IPS-20b (cell line): Measurements from ENCODE around the gene ATPAF1.

ENCODE experiments used
- H3K27ac ChIP-seq: one replicate; pipeline ENCODE4 v1.5.1; 2013; ENCODE audit warnings: low read length
- H3K27me3 ChIP-seq: 2 replicates; pipeline ENCODE4 v1.6.1; 2013; ENCODE audit warnings: mild to moderate bottlenecking, low read length, inconsistent platforms; ENCODE audit not compliant: insufficient read depth
- H3K36me3 ChIP-seq: 2 replicates; pipeline ENCODE4 v1.6.1; 2013; ENCODE audit warnings: low read depth, mild to moderate bottlenecking, inconsistent platforms, low read length, moderate library complexity; ENCODE audit not compliant: insufficient read depth
- H3K4me1 ChIP-seq: 2 replicates; pipeline ENCODE4 v1.6.1; 2013; ENCODE audit warnings: mild to moderate bottlenecking, control low read depth, inconsistent platforms, low read length, moderate library complexity; ENCODE audit not compliant: insufficient read depth
- H3K4me3 ChIP-seq: 2 replicates; pipeline ENCODE4 v1.5.1; 2013; ENCODE audit warnings: mild to moderate bottlenecking, low read length, inconsistent platforms
- H3K9ac ChIP-seq: 2 replicates; pipeline ENCODE4 v1.6.1; 2013; ENCODE audit warnings: low read depth, mild to moderate bottlenecking, inconsistent platforms, low read length, moderate library complexity
- H3K9me3 ChIP-seq: 2 replicates; pipeline ENCODE4 v1.6.1; 2013; ENCODE audit warnings: mild to moderate bottlenecking, low read depth, low read length, inconsistent platforms; ENCODE audit not compliant: insufficient read depth

The ATPAF1 gene

DNA sequence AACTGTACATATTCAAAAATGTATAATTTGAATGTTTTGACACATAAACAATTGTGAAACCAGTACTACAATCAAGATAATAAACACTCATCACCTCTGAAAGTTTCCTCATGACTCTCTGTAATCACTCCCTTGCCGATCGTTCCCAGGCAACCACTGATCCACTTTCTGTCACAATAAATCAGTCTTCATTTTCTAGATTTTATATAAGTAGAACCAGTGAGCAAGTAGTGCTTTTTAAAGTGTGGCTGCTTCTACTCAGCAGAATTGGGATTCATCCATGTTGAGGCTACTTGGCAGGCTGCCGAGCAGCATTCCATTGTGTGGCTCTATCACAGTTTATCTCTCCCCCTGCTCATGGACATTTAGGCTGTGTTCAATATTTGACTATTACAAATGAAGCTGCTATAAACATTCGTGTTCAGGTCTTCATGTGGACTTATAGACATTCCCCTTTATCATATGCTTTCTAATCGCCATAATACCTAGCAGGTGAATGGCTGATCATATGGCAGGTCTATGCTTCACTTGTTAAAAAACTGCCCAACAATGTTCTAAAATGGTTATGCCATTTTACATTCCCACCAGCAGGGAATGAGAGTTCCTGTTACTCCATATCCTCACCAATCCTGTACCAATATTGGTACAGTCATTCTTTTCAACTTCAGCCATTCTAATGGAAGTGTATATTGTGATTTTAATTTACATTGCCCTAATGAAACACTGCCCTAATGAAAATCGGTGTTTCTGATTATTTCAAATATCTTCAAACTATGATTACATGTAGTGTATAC is 24.0 kb upstream of the ATPAF1 start:
- Histone ChIP-seq H3K36me3 (peaks cover 84% of the 10 kb centered on the region), H3K4me1 (no peaks in the 10 kb centered on the region), H3K27me3 (no peaks in the 10 kb centered on the region), H3K4me3 (no peak overlapping the region), H3K9me3 (no peaks in the 10 kb centered on the region), H3K9ac (no peak overlapping the region), H3K27ac (no peak overlapping the region)

DNA sequence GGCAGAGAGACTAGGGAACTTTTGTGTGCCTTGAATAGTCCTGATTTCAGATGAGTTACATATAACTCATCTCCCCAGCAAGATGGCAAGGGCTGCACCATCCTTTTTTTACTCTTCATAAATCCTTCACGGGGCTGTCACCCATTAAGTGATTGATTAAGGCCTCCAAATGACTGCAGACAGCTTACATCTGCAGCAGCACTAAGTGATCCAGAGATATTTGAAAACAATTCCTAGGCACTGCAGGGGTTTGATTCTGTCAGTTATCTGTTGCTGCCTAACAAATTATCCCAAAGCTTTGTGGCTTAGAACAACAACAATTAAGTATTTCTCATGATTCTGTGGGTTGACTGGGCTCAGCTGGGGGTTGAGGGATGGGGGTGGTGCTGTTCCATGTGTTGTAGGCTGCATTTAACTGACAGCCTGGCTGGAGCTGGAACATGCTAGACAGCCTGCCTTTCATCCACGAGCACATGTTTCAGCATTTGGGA is 22.8 kb upstream of the ATPAF1 start:
- Histone ChIP-seq H3K9ac (no peak overlapping the region), H3K4me3 (no peak overlapping the region), H3K27ac (no peak overlapping the region), H3K27me3 (no peaks in the 10 kb centered on the region), H3K36me3 (peaks cover 87% of the 10 kb centered on the region), H3K9me3 (no peaks in the 10 kb centered on the region), H3K4me1 (no peaks in the 10 kb centered on the region)

DNA sequence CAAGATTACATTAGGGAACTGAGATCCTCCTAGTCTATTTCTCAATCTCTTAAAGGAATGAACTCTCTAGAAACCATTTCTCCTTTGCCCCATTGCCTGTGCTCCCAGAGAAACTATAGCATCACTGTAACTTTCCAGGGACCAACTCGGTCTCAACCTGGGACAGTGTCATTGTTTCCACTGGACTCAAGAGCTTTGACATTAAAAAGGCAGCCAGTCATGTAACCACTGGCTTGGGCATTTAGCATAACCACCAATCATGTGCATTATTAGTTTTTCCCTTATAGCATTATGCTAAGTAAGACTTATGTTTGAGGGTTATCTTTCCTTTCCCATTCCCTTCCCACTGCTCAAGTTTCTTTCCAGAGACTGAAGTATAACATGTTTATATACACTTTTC is 21.7 kb upstream of the ATPAF1 start:
- H3K4me1 ChIP-seq: no peaks in the 10 kb centered on the region
- no peak overlapping the region for H3K27ac ChIP-seq
- H3K36me3 ChIP-seq: peaks cover 88% of the 10 kb centered on the region
- no peaks in the 10 kb centered on the region for H3K9me3 ChIP-seq
- no peaks in the 10 kb centered on the region for H3K27me3 ChIP-seq
- no peak overlapping the region for H3K9ac ChIP-seq
- H3K4me3 ChIP-seq: no peak overlapping the region

DNA sequence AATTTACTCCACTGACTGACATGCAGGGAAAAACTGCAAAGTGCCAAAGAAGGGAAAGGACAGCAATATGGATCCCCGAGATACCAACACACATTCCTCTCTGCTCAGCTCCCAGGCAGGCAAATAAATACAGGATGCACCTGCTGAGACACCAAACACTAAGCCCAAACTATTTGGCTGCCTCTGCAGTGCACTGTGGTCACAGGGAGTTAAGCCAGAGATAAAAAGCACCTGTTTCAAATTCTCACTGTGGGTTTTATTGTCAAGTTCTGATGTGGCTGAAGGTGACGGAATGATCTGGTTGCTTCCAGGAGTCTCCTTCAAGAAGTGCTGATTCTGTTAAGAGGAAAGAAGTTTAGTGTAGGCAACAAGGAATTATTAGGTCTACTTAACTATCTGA is 21.2 kb upstream of the ATPAF1 start:
- no peaks in the 10 kb centered on the region for H3K27me3 ChIP-seq
- peaks cover 93% of the 10 kb centered on the region for H3K36me3 ChIP-seq
- H3K27ac ChIP-seq: no peak overlapping the region
- H3K9ac ChIP-seq: no peak overlapping the region
- H3K4me3 ChIP-seq: no peak overlapping the region
- H3K4me1 ChIP-seq: no peaks in the 10 kb centered on the region
- H3K9me3 ChIP-seq: no peaks in the 10 kb centered on the region

DNA sequence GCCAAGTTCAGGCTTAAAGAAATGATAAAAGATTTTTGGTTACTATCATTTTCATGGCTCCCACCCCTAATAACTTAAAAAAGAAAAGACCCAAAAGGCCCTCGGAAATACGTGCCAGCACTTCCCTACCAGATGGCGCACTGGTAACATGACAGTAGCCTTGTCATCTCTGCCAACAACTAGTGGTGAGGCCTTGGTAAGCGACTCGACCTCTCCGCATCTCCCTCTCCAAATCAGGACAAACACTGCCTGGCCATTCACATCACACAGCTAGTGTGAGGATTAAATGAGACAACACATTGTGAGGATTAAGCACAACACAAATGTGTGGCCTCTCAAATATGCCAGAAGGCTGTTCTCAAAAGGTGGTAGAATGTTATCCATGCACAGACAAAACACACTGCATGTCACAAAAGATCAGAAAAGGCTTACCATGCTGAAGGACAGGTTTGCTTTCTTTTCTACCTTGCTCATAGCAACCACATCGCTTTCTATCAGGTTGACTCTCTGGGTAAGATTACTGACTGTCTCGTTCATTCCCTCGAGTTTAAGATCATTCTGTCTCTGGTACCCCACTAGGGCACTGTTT is 19.9 kb upstream of the ATPAF1 start:
- Histone ChIP-seq H3K9ac (no peak overlapping the region), H3K27ac (no peak overlapping the region), H3K27me3 (no peaks in the 10 kb centered on the region), H3K4me3 (no peak overlapping the region), H3K9me3 (no peaks in the 10 kb centered on the region), H3K36me3 (peaks cover 100% of the 10 kb centered on the region), H3K4me1 (no peaks in the 10 kb centered on the region)

DNA sequence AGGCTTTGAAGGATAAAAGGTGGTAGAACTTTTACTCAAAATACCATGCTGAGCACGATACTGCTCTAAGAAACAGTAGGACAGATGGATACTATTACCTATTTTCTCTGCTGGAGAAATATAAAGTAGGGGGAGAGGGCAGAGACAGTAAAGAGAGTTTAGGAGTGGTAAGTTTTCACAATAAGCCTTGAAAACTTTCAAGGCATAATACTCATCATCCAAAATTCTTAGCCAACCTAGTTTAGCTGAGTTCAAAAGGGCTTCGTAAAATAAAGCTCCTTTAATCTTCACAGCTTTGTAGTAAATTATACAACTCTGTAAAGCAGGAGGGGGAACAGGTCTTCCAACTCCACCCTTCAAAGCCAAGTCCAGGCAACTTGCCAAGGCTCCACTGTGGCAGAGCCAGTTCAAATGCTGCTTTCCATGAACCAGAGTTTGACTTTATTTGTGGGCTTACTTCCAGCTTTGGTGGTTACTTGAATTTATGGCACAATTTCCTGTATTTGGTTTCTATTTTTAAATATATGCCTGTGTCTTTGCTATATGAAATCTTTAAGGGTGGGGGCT is 19.0 kb upstream of the ATPAF1 start:
- H3K4me1 ChIP-seq: no peaks in the 10 kb centered on the region
- H3K27me3 ChIP-seq: no peaks in the 10 kb centered on the region
- peaks cover 100% of the 10 kb centered on the region for H3K36me3 ChIP-seq
- H3K4me3 ChIP-seq: no peak overlapping the region
- H3K9me3 ChIP-seq: no peaks in the 10 kb centered on the region
- no peak overlapping the region for H3K27ac ChIP-seq
- no peak overlapping the region for H3K9ac ChIP-seq

DNA sequence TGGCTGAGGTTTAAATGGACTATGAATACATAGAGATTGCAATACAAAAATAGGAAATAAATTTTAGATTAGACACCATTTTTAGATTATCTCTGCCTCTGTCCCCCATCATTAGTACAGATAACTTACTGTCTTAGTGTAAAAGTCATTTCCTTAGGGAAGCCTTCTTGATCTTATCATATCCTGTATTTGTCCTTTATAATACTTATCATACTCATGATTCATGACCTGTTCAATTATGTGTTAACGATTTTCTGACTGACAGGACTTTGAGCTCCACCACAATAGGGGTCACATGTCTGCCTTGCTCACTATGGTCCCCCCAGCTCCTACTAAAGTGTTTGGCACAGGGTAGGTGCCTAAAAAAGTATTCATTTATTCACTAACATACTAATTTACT is 18.1 kb upstream of the ATPAF1 start:
- no peaks in the 10 kb centered on the region for H3K4me1 ChIP-seq
- no peaks in the 10 kb centered on the region for H3K27me3 ChIP-seq
- H3K27ac ChIP-seq: no peak overlapping the region
- H3K9me3 ChIP-seq: no peaks in the 10 kb centered on the region
- no peak overlapping the region for H3K9ac ChIP-seq
- H3K36me3 ChIP-seq: peaks cover 100% of the 10 kb centered on the region
- no peak overlapping the region for H3K4me3 ChIP-seq

DNA sequence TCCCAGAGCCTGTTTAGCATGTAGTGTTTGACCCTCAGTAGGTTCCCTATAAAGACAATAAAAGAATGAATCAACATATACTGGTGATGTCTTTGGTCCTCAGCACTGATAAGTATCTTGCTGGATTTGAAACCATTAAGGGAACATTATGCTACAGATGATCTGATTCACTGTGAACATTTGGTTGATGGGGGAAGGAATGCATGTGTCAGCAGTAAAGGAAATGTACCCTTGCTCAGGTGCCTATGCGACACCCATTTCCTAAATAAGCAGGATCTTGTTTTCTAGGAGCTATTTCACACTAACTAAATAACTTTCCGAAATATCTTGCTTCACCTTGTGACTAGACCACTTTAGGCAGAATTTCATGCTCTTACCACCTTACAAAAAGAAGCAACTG is 16.5 kb upstream of the ATPAF1 start:
- Histone ChIP-seq H3K9ac (no peak overlapping the region), H3K27me3 (no peaks in the 10 kb centered on the region), H3K27ac (no peak overlapping the region), H3K36me3 (peaks cover 100% of the 10 kb centered on the region), H3K4me1 (no peaks in the 10 kb centered on the region), H3K9me3 (no peaks in the 10 kb centered on the region), H3K4me3 (no peak overlapping the region)

DNA sequence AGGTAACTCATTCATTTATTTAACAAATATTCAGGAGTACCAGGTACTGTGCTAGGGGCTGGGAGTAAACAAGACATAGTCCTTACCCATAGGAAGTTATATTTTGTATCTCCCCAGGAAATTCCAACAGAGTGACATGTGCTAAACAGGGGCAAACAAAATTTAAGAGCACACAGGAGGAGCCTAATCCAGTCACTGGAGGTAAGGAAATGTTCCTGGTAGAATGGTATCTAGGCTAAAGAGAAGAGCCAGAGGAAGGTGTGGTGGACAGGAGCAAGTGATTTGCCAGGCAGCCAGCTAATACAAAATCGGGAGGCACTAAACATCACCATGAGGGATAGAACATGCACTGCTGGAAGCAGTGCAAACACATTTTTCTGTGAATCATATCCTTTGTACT is 13.9 kb upstream of the ATPAF1 start:
- Histone ChIP-seq H3K9ac (no peak overlapping the region), H3K4me1 (peaks cover 9% of the 10 kb centered on the region; the same call in 1 of the 2 replicates), H3K27me3 (no peaks in the 10 kb centered on the region), H3K27ac (no peak overlapping the region), H3K9me3 (no peaks in the 10 kb centered on the region), H3K36me3 (peaks cover 87% of the 10 kb centered on the region), H3K4me3 (no peak overlapping the region)

DNA sequence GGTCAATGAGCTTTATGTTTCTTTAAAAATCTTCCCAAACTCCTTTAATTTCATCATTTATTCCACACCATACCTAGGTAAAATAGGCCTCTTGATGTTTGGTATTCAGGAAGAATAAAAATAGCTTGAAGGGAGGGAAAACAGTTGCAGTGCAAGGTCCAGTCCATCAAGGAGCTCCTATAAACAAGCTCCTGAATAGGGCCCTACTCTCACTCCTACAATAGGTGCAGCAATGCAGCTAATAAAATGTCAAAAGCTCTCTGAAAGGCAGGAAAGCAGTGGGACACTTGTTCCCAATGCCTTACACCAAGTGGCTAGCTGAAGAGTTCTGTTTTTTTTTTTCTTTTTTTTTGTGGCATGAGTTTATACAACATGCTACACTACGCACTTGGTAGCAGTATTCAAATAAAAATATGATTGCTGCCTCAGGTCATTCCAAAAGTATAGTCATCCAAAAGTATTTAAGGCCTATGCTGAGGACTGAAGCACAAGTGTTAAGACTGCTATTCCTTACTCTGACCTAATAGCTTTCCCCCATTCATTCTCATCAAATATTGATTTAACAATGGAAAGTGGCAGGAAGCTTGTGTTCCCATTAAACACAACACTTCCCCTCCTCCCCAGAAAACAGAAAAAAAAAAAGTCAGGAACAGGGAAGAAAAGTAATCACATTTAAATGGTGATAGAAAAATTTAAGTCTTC is 13.3 kb upstream of the ATPAF1 start:
- Histone ChIP-seq H3K27ac (no peak overlapping the region), H3K9me3 (no peaks in the 10 kb centered on the region), H3K4me1 (peaks cover 11% of the 10 kb centered on the region; the same call in 1 of the 2 replicates), H3K9ac (no peak overlapping the region), H3K36me3 (peaks cover 87% of the 10 kb centered on the region), H3K27me3 (no peaks in the 10 kb centered on the region), H3K4me3 (no peak overlapping the region)

DNA sequence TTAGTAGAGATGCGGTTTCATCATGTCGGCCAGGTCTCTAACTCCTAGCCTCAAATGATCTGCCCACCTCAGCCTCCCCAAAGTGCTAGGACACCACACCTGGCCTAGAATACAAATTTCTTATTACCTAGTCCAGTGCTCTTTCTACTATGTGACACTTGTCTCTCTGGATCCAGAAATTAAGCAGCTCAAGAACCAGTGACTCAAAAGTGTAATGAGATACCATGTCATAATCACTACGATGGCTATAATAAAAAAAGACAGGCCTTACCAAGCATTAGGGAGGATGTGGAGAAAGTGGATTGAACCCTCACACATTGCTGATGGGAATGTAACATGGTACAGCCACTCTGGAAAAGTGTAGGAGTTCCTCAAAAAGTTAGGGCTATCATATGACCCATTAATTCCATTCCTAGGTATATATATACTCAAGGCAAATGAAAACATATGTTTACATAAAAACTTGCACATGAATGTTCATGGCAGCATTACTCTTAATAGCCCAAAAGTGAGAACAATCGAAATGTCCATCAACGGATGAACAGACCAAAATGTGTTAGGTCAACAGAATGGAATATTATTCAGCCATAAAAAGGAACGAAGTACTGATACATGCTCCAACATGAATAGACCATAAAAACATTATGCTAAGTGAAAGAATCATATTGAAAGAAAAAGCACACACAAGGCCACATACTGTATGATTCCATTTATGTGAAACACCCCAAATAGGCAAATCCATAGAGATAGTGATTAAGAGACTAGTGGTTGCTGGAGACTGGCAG is 11.8 kb upstream of the ATPAF1 start:
- Histone ChIP-seq H3K4me3 (no peak overlapping the region), H3K27ac (no peak overlapping the region), H3K36me3 (peaks cover 85% of the 10 kb centered on the region), H3K9ac (no peak overlapping the region), H3K27me3 (no peaks in the 10 kb centered on the region), H3K9me3 (no peaks in the 10 kb centered on the region), H3K4me1 (peaks cover 23% of the 10 kb centered on the region; the same call in 1 of the 2 replicates)
